SK-N-SH treated with all-trans-retinoic acid at 6 μM for 48 hours (cell line): Measurements from ENCODE around the gene SCPEP1.
"Not testable (repeated sequence)": the region's sequence is repeated elsewhere in the genome, so short reads cannot be mapped to it uniquely, and the experiment has no call there.

Experiments
- ATAC-seq: fragments of 200-7000 bp; cut with Tn5 transposase; 3 replicates; pipeline ENCODE4 v1.9.1; 2020; ENCODE audit warnings: mild to moderate bottlenecking, moderate library complexity
- ARNTL ChIP-seq: fragments of 450-650 bp; formaldehyde crosslinking; IDR thresholded peaks from 2 replicates; pipeline ENCODE4 v1.5.0; 2020; ENCODE audit warnings: low read depth, mild to moderate bottlenecking, moderate library complexity, borderline replicate concordance
- BACH2 ChIP-seq: fragments of 250-450 bp; sonication (Bioruptor Pico); IDR thresholded peaks from 2 replicates; pipeline ENCODE4 v1.9.0; 2021; ENCODE audit warnings: mild to moderate bottlenecking, borderline replicate concordance
- CSDC2 ChIP-seq: fragments of 250-450 bp; sonication (Bioruptor Pico); IDR thresholded peaks from 2 replicates; pipeline ENCODE4 v1.5.0; 2020; ENCODE audit warnings: mild to moderate bottlenecking, moderate library complexity
- ESRRG ChIP-seq: fragments of 250-450 bp; sonication (Bioruptor Pico); IDR thresholded peaks from 2 replicates; pipeline ENCODE4 v1.6.1; 2021; ENCODE audit warnings: mild to moderate bottlenecking
- GLIS3 ChIP-seq: fragments of 250-450 bp; sonication (Bioruptor Pico); IDR thresholded peaks from 2 replicates; pipeline ENCODE4 v1.5.0; 2020; ENCODE audit warnings: mild to moderate bottlenecking, moderate library complexity
- ISL1 ChIP-seq: fragments of 250-450 bp; sonication (Bioruptor Pico); IDR thresholded peaks from 2 replicates; pipeline ENCODE4 v2.1.2; 2022; ENCODE audit warnings: mild to moderate bottlenecking, moderate library complexity
- OSR1 ChIP-seq: fragments of 250-450 bp; sonication (Bioruptor Pico); IDR thresholded peaks from 2 replicates; pipeline ENCODE4 v1.8.0; 2022; ENCODE audit warnings: moderate library complexity, mild to moderate bottlenecking, inconsistent platforms
- PPARA ChIP-seq: fragments of 250-450 bp; sonication (Bioruptor Pico); IDR thresholded peaks from 2 replicates; pipeline ENCODE4 v1.5.0; 2020; ENCODE audit warnings: mild to moderate bottlenecking, borderline replicate concordance
- RARB ChIP-seq: fragments of 250-450 bp; sonication (Bioruptor Pico); IDR thresholded peaks from 2 replicates; pipeline ENCODE4 v1.8.0; 2021; ENCODE audit warnings: mild to moderate bottlenecking, moderate library complexity
- SNAI2 ChIP-seq: fragments of 250-450 bp; sonication (Bioruptor Pico); IDR thresholded peaks from 2 replicates; pipeline ENCODE4 v1.5.0; 2020; ENCODE audit warnings: mild to moderate bottlenecking, moderate library complexity
- TCF4 ChIP-seq: fragments of 250-450 bp; sonication (Bioruptor Pico); IDR thresholded peaks from 2 replicates; pipeline ENCODE4 v1.8.0; 2021; ENCODE audit warnings: mild to moderate bottlenecking, moderate library complexity, borderline replicate concordance
- ZC3H10 ChIP-seq: fragments of 250-450 bp; sonication (Bioruptor Pico); IDR thresholded peaks from 2 replicates; pipeline ENCODE4 v1.5.1; 2021; ENCODE audit warnings: mild to moderate bottlenecking, moderate library complexity
- ZFP3 ChIP-seq: fragments of 250-450 bp; sonication (Bioruptor Pico); IDR thresholded peaks from 2 replicates; pipeline ENCODE4 v1.5.0; 2020; ENCODE audit warnings: mild to moderate bottlenecking, moderate library complexity
- ZFP30 ChIP-seq: fragments of 450-650 bp; formaldehyde crosslinking; IDR thresholded peaks from 2 replicates; pipeline ENCODE4 v1.5.0; 2022; ENCODE audit warnings: mild to moderate bottlenecking, moderate library complexity
- ZNF565 ChIP-seq: fragments of 450-650 bp; formaldehyde crosslinking; conservative IDR thresholded peaks from 2 replicates; pipeline ENCODE4 v1.5.0; 2020; ENCODE audit warnings: low read depth, mild to moderate bottlenecking, moderate library complexity
- ZNF8 ChIP-seq: fragments of 450-650 bp; formaldehyde crosslinking; IDR thresholded peaks from 2 replicates; pipeline ENCODE4 v1.5.0; 2020; ENCODE audit warnings: mild to moderate bottlenecking, moderate library complexity
- TF ChIP-seq, protein P1 (sequence below): fragments of 250-450 bp; sonication (Bioruptor Pico); IDR thresholded peaks from 2 replicates; pipeline ENCODE4 v1.8.0; 2020; ENCODE audit warnings: mild to moderate bottlenecking, moderate library complexity, borderline replicate concordance
- TF ChIP-seq, protein P2 (sequence below): fragments of 250-450 bp; sonication (Bioruptor Pico); IDR thresholded peaks from 2 replicates; pipeline ENCODE4 v1.5.1; 2021; ENCODE audit warnings: mild to moderate bottlenecking, moderate library complexity
- TF ChIP-seq, protein P3 (sequence below): fragments of 250-450 bp; sonication (Bioruptor Pico); IDR thresholded peaks from 2 replicates; pipeline ENCODE4 v1.5.1; 2020; ENCODE audit warnings: low read depth, mild to moderate bottlenecking, moderate library complexity
- TF ChIP-seq, protein P4 (sequence below): fragments of 250-450 bp; sonication (Bioruptor Pico); IDR thresholded peaks from 2 replicates; pipeline ENCODE4 v1.8.0; 2021; ENCODE audit warnings: low read depth, mild to moderate bottlenecking, moderate library complexity, borderline replicate concordance
- TF ChIP-seq, protein P5 (sequence below): fragments of 250-450 bp; sonication (Bioruptor Pico); IDR thresholded peaks from 2 replicates; pipeline ENCODE4 v1.5.0; 2020; ENCODE audit warnings: mild to moderate bottlenecking, moderate library complexity

SCPEP1 gene

DNA sequence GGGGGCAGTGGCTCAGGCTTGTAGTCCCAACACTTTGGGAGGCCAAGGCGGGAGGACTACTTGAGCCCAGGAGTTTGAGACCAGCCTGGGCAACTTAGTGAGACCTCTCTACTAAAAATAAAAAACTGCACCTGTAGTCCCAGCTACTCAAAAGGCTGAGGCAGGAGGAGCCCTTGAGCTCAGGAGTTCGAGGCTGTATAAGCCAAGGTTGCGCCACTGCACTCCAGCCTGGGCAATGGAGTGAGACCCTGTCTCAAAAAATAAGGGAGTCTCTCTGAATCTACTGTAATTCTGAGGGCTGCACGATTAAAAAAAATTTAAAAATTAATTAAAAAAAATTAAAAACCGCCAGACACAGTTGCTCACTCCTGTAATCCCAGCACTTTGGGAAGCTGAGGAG lies 20.9 kb upstream of the SCPEP1 start:
- TF ChIP-seq OSR1 (CRISPR knock-in tag) (no peak), TCF4 (CRISPR knock-in tag) (no peak), CSDC2 (CRISPR knock-in tag) (no peak), SNAI2 (CRISPR knock-in tag) (no peak), ZFP3 (CRISPR knock-in tag) (no peak), ISL1 (no peak), RARB (CRISPR knock-in tag) (no peak), ZC3H10 (CRISPR knock-in tag) (no peak), GLIS3 (CRISPR knock-in tag) (no peak)
- TF ChIP-seq, protein P1, sequence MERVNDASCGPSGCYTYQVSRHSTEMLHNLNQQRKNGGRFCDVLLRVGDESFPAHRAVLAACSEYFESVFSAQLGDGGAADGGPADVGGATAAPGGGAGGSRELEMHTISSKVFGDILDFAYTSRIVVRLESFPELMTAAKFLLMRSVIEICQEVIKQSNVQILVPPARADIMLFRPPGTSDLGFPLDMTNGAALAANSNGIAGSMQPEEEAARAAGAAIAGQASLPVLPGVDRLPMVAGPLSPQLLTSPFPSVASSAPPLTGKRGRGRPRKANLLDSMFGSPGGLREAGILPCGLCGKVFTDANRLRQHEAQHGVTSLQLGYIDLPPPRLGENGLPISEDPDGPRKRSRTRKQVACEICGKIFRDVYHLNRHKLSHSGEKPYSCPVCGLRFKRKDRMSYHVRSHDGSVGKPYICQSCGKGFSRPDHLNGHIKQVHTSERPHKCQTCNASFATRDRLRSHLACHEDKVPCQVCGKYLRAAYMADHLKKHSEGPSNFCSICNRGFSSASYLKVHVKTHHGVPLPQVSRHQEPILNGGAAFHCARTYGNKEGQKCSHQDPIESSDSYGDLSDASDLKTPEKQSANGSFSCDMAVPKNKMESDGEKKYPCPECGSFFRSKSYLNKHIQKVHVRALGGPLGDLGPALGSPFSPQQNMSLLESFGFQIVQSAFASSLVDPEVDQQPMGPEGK (CRISPR knock-in tag), result no peak
- TF ChIP-seq, protein P2, sequence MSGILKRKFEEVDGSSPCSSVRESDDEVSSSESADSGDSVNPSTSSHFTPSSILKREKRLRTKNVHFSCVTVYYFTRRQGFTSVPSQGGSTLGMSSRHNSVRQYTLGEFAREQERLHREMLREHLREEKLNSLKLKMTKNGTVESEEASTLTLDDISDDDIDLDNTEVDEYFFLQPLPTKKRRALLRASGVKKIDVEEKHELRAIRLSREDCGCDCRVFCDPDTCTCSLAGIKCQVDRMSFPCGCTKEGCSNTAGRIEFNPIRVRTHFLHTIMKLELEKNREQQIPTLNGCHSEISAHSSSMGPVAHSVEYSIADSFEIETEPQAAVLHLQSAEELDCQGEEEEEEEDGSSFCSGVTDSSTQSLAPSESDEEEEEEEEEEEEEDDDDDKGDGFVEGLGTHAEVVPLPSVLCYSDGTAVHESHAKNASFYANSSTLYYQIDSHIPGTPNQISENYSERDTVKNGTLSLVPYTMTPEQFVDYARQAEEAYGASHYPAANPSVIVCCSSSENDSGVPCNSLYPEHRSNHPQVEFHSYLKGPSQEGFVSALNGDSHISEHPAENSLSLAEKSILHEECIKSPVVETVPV (CRISPR knock-in tag), result no peak
- TF ChIP-seq, protein P3, sequence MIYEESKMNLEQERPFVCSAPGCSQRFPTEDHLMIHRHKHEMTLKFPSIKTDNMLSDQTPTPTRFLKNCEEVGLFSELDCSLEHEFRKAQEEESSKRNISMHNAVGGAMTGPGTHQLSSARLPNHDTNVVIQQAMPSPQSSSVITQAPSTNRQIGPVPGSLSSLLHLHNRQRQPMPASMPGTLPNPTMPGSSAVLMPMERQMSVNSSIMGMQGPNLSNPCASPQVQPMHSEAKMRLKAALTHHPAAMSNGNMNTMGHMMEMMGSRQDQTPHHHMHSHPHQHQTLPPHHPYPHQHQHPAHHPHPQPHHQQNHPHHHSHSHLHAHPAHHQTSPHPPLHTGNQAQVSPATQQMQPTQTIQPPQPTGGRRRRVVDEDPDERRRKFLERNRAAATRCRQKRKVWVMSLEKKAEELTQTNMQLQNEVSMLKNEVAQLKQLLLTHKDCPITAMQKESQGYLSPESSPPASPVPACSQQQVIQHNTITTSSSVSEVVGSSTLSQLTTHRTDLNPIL (CRISPR knock-in tag), result no peak
- ATAC-seq, result no peak

DNA sequence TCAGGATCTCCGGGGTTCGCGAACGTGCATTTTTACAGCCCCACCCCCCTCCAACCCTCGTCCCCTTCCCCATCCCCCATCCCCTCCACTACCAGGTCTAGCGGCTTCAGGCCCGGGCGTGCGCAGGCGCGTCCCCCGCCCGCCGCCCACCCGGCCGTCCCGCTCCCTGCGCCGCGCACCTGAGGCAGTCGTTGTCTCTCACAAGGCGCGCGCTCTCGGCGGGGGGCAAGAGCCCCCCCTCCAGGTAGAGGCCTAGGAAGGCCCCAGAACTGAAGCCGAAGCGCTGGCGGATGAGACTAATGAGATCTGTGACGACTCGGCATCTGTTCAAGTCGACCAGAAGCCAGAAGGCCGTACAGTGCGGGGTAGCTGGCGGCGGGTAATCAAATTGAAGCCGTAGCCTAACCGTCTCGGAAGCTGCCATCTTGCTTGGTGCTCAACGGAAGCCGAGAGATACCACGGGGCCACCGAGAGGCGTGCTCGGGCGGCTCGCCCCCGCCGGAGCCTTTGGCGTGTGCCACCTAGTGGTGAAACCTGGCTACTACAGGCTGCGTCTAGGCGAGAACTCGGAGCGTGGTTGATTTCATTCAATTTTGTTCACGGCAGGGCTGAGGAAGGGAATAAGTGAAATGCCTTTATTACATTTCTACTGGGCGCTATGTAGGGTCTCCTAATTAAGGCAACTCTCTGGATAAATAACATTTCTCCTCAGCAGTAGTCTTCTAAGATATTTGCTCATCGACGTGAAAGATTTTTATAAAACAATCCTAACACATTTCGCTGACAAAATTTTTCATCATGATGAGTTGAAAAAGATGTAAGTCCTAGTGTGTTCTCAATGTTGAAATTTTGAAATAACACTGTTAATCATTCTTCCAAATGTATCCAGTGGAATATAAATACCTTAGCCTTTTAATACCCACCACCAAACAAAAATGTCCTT lies 17.1 kb upstream of the SCPEP1 start, which contains the start of gene COIL:
Gene COIL (minus strand): TSS at position 455 of the 943 bp plus-strand sequence. CDS start 31 bp downstream, at position 424.
- peak; percentile 100 for ATAC-seq

DNA sequence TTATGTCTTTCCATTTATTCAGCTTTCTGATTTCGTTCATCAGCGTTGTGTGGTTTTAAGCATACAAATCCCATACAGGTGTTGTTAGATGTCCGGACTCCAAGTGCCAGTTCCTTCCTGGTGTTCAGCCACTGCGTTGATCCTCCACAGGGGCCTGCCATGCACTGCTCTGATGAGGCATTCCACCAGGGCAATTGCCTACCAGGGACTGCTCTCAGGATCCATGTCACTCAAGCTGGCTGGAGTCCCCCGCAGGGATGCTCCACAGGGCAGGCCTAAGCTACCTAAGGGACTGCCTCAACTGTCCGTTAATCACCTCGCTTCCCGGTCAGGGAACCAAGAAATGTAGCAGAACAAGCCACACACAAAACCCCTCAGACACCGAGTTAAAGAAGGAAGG lies 12.7 kb upstream of the SCPEP1 start:
- not testable (repeated sequence) for ATAC-seq

More for the DNA sequence above, 17.1 kb upstream of the SCPEP1 start, which contains the start of gene COIL:
- TF ChIP-seq ZNF565 (CRISPR knock-in tag) (peak; percentile 81), BACH2 (CRISPR knock-in tag) (no peak), PPARA (CRISPR knock-in tag) (no peak), GLIS3 (CRISPR knock-in tag) (0 out of 2 replicates have a peak, but pooled peaks have one; percentile 37), ESRRG (CRISPR knock-in tag) (no peak), ZNF8 (peak; percentile 37; the same call in 1 of the 2 replicates), ARNTL (CRISPR knock-in tag) (no peak), ZFP3 (CRISPR knock-in tag) (peak; percentile 82), SNAI2 (CRISPR knock-in tag) (peak; percentile 32; the same call in 1 of the 2 replicates), RARB (CRISPR knock-in tag) (no peak), ZC3H10 (CRISPR knock-in tag) (no peak), ZFP30 (CRISPR knock-in tag) (no peak), CSDC2 (CRISPR knock-in tag) (peak; percentile 60; the same call in 1 of the 2 replicates), TCF4 (CRISPR knock-in tag) (peak; percentile 14; the same call in 1 of the 2 replicates)
- TF ChIP-seq, protein P4, sequence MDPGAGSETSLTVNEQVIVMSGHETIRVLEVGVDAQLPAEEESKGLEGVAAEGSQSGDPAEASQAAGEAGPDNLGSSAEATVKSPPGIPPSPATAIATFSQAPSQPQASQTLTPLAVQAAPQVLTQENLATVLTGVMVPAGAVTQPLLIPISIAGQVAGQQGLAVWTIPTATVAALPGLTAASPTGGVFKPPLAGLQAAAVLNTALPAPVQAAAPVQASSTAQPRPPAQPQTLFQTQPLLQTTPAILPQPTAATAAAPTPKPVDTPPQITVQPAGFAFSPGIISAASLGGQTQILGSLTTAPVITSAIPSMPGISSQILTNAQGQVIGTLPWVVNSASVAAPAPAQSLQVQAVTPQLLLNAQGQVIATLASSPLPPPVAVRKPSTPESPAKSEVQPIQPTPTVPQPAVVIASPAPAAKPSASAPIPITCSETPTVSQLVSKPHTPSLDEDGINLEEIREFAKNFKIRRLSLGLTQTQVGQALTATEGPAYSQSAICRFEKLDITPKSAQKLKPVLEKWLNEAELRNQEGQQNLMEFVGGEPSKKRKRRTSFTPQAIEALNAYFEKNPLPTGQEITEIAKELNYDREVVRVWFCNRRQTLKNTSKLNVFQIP, result 0 out of 2 replicates have a peak, but pooled peaks have one; percentile 80
- TF ChIP-seq, protein P5, sequence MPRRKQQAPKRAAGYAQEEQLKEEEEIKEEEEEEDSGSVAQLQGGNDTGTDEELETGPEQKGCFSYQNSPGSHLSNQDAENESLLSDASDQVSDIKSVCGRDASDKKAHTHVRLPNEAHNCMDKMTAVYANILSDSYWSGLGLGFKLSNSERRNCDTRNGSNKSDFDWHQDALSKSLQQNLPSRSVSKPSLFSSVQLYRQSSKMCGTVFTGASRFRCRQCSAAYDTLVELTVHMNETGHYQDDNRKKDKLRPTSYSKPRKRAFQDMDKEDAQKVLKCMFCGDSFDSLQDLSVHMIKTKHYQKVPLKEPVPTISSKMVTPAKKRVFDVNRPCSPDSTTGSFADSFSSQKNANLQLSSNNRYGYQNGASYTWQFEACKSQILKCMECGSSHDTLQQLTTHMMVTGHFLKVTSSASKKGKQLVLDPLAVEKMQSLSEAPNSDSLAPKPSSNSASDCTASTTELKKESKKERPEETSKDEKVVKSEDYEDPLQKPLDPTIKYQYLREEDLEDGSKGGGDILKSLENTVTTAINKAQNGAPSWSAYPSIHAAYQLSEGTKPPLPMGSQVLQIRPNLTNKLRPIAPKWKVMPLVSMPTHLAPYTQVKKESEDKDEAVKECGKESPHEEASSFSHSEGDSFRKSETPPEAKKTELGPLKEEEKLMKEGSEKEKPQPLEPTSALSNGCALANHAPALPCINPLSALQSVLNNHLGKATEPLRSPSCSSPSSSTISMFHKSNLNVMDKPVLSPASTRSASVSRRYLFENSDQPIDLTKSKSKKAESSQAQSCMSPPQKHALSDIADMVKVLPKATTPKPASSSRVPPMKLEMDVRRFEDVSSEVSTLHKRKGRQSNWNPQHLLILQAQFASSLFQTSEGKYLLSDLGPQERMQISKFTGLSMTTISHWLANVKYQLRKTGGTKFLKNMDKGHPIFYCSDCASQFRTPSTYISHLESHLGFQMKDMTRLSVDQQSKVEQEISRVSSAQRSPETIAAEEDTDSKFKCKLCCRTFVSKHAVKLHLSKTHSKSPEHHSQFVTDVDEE (CRISPR knock-in tag), result peak; percentile 67
- TF ChIP-seq, protein P1 (CRISPR knock-in tag), result peak; percentile 96

DNA sequence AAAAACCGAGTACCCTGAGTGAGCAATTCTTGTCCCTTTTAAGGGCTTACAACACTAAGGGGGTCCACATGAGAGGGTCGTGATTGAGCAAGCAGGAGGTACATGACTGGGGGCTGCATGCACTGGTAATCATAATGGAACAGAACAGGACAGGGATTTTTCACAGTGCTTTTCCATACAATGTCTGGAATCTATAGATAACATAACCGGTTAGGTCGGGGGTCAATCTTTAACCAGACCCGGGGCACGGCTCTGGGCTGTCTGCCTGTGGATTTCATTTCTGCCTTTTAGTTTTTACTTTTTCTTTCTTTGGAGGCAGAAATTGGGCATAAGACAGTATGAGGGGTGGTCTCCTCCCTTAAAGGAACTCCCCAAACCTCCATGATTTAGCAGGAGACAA lies 12.2 kb upstream of the SCPEP1 start:
- ATAC-seq, result not testable (repeated sequence)
